H4 (cell line): ENCODE data around the gene PRAF2. TPM values are rescaled to one million over a fixed set of nuclear protein-coding genes. Genes with fewer than 3 reads are reported as not detected.

Experiments
- DNase-seq: peaks from one replicate; pipeline ENCODE4 v3.0.0-alpha.2; 2015; ENCODE audit warnings: low spot score
- total RNA-seq: library from RNA; depleted of rRNA; stranded (reverse); fragments of >200 nt; shearing (Covaris generic); gene quantifications from 2 replicates; pipeline ENCODE4 v1.2.3, GENCODE V29; 2014; rRNA removed

Gene PRAF2
- total RNA-seq, 1 experiment from 2014 or later = 18.2 TPM

GRCh38 chrX:49042581-49043219, 31.1 kb downstream of the PRAF2 start:
- no peak for DNase-seq

- DNase-seq = peak; percentile 33
These were observed 31.8 kb downstream of the PRAF2 start for GRCh38 chrX:49041744-49042580.

- DNase-seq = no peak
These were observed 33.3 kb downstream of the PRAF2 start for GRCh38 chrX:49040376-49040955.

GRCh38 chrX:49039598-49040375, 34.0 kb downstream of the PRAF2 start:
- DNase-seq = peak; percentile 95

GRCh38 chrX:49037883-49038475, 35.8 kb downstream of the PRAF2 start:
- DNase-seq = peak; percentile 35

GRCh38 chrX:49030283-49030682, 43.5 kb downstream of the PRAF2 start:
- no peak for DNase-seq

- no peak for DNase-seq
These were observed 43.9 kb downstream of the PRAF2 start for GRCh38 chrX:49029876-49030275.

Other genes with a start within 250 kb of the PRAF2 start
- gene ERAS, start 247.5 kb downstream of the PRAF2 start, total RNA-seq = not detected in 2 replicates
- 9.9 and 16.0 TPM in 2 replicates for gene PCSK1N, start 238.4 kb downstream of the PRAF2 start, total RNA-seq
- 59.1 and 61.2 TPM in 2 replicates for gene TIMM17B, start 176.2 kb downstream of the PRAF2 start, total RNA-seq
- gene PQBP1, start 176.1 kb downstream of the PRAF2 start, total RNA-seq = 53.0 and 61.4 TPM in 2 replicates
- gene SLC35A2, start 162.4 kb downstream of the PRAF2 start, total RNA-seq = 23.2 and 32.8 TPM in 2 replicates
- gene PIM2, start 155.0 kb downstream of the PRAF2 start, total RNA-seq = 10.8 and 11.9 TPM in 2 replicates
- gene OTUD5, start 116.4 kb downstream of the PRAF2 start, total RNA-seq = 22.3 and 34.2 TPM in 2 replicates
- 0.12 TPM in 1 of 2 replicates, not detected in the other for gene KCND1, start 102.2 kb downstream of the PRAF2 start, total RNA-seq
- gene GRIPAP1, start 71.7 kb downstream of the PRAF2 start, total RNA-seq = 15.3 and 15.9 TPM in 2 replicates
- gene TFE3, start 30.6 kb downstream of the PRAF2 start, total RNA-seq = 23.7 and 47.1 TPM in 2 replicates
- gene CCDC120, start 15.0 kb downstream of the PRAF2 start, total RNA-seq = 0.08 and 0.31 TPM in 2 replicates
- 50.0 and 57.6 TPM in 2 replicates for gene WDR45, start 5.9 kb upstream of the PRAF2 start, total RNA-seq
- 18.1 and 24.6 TPM in 2 replicates for gene GPKOW, start 49.7 kb upstream of the PRAF2 start, total RNA-seq
- gene MAGIX, start 88.8 kb upstream of the PRAF2 start, total RNA-seq = 0.48 and 2.3 TPM in 2 replicates
- 94.5 and 137 TPM in 2 replicates for gene PLP2, start 97.9 kb upstream of the PRAF2 start, total RNA-seq
- 2.5 and 6.8 TPM in 2 replicates for gene PRICKLE3, start 112.4 kb upstream of the PRAF2 start, total RNA-seq
- 0.19 TPM in 1 of 2 replicates, not detected in the other for gene SYP, start 126.2 kb upstream of the PRAF2 start, total RNA-seq
- gene CACNA1F, start 159.3 kb upstream of the PRAF2 start, total RNA-seq = not detected in 2 replicates
- gene CCDC22, start 161.5 kb upstream of the PRAF2 start, total RNA-seq = 9.2 and 11.3 TPM in 2 replicates
- not detected in 2 replicates for gene FOXP3, start 190.7 kb upstream of the PRAF2 start, total RNA-seq
- 8.2 and 10.5 TPM in 2 replicates for gene PPP1R3F, start 195.8 kb upstream of the PRAF2 start, total RNA-seq
- gene GAGE10, start 229.6 kb upstream of the PRAF2 start, total RNA-seq = not detected in 2 replicates
- not detected in 2 replicates for gene GAGE12J, start 248.0 kb upstream of the PRAF2 start, total RNA-seq